ENCODE data around the gene SLC5A11.
"Not testable (repeated sequence)": the region's sequence is repeated elsewhere in the genome, so short reads cannot be mapped to it uniquely, and the experiment has no call there.

Gene SLC5A11

DNA sequence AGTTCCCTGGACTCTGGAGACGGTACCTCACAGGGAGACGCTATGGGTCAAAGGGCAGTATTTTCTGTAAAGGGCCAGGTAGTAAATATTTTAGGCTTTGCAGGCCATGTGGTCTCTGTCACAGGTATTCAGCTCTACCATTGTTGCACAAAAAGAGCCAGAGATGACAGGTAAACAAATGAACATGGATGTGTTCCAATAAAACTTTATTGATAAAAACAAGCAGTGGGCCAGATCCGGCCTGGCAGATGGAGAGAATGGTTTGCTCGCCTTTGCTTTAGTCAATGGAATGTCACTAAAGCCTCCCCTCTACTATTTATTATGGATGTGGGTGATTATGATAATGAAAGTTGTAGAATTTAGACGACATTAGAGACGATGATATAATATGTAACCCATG is 8.9 kb upstream of the SLC5A11 start:
- no peak for DNase-seq

DNA sequence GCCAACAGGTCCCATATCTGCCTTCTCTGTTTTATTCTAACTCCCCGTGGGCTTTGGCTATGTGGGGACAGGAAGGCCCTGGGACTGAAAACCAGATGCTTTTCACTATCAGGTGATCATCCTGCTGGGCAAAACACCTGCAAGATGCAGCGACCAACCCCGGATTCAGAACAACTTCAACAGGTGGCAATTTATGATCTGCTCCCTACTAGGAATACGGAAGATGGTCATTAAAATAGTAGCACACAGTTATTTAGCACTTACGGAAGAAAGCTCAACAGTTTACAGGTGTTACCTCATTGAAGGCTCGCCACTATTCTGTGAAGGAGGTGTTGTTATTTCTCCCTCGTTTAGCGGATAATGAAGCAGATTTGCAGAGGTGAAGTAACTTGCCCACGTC is 7.8 kb upstream of the SLC5A11 start:
- DNase-seq = no peak

DNA sequence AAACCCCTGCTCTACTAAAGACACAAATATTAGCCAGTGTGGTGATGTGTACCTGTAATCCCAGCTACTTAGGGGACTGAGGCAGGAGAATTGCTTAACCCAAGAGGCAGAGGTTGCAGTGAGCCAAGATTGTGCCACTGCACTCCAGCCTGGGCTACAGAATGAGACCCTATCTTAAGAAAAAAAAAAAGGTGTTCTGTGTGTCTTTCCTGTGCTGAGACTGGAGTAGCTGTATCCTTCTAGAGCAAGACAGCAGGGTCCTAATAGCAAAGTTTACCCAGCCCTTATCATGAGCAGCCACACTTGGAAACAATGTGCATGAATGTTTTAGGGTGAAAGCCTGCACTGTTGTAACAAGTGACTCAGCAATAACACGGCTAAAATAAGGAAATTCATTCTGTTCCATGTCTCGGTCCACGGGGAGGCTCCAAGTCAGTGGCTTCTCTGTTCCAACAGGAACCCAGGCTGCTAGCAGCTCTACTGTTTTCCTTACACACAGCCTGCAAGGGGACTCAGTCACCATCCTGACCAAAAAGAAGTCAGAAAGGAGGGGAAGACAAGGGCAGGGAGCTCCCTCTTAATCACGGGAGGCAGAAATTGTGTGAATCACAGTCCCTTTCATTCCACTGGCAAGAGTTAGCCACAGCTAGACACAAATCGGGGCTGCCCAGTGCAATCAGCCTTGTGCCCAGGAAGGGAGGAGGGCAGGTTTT is 7.1 kb upstream of the SLC5A11 start:
- peak; percentile 59 for DNase-seq

DNA sequence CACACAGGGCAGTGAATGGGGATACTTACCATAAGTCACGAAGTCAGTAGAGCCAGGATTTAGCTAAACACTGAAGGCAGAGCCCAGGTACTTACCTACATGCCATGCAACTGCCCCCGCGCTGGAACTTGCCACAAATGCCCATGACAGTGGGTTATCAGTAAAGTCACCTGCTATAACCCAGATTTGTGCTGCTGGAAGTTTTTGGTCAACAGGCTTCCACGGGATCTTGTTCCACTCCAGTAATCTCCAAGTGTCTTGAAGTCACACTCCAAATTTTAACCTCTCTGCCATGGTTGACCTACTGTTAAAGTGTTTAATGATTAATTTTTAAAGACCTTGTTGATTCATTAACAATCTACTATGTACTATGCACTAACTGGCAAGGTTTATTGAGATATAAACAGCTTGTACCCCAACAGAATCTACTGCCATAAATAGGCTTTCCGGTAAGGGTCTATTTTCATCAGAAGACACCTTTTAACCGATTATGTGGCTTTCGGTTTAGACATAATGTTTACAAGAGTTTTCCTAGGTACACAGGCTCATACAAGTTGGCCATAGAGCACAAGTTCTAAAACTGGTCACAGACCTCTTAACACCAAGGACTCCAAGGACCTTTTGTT is 6.3 kb upstream of the SLC5A11 start:
- no peak for DNase-seq

DNA sequence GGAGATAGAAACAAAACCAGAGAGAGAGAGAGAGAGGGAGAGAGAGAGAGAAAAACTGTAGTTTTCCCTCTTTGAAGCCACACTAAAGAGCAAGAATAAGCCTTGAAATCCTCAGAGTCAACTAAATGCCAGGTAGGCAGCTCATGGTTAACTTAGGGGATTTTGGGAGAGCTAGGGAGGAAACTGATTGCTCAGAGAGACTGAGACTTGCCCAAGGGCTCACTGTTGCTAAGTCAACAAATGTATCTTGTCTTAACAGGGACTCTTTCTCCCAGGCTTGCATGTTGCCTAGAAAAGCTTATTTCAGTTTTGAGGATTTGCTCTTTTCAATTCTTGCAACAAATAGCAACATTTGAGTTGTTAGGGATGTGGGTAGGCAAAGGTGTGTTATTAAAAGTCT is 4.5 kb upstream of the SLC5A11 start:
- DNase-seq = no peak

DNA sequence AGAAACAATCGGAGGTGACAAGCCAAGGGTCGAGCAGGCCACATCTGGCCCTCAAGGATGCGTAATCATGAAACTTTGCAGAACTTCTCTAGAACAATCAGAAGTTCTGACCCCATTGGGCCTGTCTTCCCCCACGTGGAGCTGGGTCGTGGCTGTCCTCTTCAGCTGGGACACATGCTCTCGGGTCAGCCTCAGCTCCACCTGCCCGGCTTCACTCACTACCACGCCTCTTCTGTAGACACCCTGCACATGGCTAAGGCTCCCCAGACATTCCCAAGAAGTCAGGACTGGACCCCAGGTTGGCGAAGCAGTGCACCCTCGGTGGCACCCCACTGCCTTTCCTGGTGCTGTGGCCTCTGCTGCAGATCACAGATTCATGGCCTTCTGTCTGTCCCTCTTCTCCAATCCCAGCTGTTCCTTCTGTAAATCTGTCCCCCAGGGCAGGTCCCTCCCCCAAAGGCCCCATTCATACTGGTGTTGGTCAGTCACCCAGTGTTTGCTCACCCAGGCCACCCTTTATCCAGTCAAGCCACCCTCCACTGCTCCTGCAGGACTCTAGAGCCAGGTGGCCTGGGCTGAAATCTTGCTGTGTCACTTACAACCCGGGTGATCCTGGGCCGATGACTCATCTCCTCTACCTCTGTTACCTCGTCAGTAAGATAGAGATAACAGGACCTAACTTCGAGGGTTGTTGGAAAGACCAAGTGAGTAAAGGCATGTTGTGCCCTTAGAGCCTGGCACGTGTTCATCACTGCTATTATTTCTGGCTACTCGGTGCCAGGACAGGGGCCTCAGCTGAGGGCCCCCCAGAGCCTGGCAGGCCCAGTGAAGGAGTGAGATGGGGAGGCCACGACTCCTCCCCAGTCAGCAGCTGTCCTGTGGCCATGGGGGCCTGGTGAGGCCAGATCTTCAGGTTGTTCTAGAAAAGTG is 1.4 kb upstream of the SLC5A11 start:
- DNase-seq = no peak

DNA sequence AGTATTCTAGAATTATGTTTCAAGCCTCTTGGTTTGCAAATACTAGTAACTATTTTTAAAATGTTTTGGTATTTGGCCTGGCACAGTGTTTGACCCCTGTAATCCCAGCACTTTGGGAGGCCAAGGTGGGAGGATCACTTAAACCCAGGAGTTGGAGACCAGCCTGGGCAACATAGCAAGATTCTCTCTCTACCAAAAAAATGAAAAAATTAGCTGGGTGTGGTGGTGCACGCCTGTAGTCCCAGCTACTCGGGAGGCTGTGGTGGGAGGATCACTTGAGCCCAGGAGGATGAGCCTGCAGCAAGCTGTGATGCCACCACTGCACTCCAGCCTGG is 765 bp upstream of the SLC5A11 start:
- DNase-seq = not testable (repeated sequence)

DNA sequence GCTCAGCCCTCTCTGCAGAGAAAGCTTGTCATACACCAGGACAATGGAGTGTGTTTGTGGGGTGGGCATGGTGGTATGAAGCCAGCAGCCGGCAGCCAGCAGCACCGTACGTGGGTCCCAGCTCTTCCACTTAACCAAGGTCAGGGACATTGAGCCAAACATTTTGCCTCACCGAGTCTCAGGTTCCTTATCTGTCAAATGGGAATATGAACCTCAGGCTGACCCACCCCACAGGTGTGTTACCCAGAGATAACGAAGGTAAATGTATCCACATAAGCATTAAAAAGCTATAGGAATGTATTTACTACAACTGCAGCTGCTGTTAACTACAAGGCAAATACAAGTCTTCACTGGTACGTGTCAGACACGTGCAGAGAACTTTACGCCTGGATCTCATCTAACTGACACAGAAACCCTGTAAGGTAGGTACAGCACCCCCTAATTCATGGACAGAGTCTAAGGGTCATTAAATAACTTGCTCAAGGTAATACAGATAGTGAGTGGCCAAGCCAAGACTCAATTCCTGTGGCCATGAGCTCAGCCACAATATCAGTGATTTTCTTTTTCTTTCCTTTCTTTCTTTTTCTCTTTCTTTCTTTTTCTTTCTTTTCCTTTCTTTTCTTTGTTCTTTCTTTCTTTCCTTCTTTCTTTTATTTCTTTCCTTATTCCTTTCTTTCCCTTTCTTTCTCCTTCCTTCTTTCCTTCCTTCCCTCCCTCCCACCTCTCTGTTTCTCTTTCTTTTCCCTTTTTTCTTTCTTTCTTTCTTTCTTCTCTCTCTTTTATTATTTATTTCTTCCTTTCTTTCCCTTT is 990 bp downstream of the SLC5A11 start:
- DNase-seq = no peak

DNA sequence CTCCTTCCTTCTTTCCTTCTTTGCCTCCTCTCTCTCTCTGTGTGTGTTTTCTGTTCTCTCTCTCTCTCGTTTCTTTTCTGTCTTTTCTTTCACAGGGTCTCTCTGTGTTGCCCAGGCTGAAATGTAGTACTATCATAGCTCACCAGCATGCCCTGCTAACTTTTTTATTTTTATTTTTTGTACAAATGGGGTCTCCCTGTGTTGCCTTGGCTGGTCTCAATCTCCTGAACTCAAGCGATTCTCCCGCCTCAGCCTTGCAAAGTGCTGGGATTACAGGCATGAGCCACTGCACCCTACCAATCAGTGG is 1.5 kb downstream of the SLC5A11 start:
- DNase-seq = no peak

DNA sequence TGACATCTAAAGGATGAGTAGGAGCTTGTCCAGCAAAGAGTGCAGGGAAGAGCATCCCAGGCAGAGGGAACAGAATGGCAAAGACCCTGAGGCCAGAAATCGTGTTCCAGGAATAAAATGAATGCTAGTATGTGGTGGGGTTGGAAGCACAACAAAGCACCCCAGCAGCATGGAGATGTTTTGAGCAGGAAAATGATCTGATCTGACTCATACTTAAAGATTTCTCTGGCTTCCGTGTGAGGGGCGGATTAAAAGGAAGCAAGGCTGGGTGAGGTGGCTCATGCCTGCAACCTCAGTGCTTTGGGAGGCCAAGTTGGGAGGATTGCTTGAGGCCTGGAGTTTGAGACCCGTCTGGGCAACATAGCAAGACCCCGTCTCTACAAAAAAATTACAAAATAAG is 2.3 kb downstream of the SLC5A11 start:
- peak; percentile 77 for DNase-seq

DNA sequence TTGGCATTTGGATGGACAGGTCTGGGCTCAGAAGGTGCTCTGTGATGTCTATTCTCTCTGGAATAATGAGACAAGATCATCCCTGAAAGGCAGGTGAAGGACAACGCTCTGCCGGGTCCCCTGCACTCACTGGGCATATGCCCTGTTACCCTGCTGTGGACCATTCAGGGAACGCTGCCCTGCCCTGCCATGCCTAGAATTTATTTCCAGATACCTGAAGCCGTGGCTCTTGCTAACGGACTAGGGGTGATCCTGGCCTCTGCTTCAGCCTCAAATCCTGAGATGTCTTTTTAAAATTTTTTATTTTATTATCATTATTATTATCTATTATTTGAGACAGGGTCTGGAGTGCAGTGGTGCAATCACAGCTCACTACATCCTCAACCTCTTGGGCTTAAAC is 3.9 kb downstream of the SLC5A11 start:
- no peak for DNase-seq

DNA sequence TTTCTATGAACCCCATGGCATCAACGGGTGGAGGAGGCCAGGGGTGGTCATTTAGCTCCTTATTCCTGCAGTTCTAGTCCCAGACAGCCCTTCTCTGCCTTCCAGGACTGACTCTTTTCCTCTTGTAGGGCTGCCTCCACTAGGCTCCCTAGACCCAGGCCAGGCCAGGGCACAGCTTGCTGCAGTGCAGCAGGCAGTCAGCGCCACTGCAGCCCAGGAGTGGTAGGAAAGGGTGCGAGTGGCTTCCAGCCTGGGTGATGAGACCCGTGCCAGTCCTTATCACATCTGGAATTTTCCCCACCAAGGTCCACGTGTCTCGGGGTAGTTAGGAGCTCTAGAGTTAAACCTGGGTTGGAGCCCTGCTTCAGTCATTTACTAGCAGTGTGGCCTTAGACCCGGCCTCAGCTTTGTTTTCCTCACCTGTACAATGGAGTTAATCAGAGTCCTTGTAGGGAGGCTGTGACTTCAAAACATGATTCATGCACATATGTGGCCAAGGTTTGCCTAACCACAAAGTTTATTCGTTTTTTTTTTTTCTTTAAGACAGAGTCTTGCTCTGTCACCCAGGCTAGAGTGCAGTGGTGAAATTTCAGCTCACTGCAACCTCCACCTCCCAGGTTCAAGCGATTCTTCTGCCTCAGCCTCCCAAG is 4.7 kb downstream of the SLC5A11 start:
- DNase-seq = peak; percentile 54

DNA sequence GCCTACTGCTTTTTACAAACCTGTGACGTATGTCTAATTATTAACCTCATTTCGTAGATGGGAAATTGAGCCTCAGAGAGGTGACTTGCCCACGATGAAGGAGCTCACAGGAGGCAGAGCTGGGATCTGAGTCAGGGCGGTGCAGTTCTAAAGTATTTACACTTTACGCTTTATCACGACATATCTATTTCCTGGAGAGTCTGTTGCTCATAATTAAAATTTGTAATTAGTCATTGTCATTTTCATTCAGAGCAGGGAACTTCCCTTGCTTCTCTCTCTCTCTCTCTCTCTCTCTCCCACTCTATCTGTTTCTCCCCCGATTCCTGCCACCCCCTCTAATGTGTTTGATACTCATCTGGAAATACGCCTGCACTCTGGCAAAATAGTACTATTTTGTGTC is 5.9 kb downstream of the SLC5A11 start:
- peak; percentile 66 for DNase-seq

DNA sequence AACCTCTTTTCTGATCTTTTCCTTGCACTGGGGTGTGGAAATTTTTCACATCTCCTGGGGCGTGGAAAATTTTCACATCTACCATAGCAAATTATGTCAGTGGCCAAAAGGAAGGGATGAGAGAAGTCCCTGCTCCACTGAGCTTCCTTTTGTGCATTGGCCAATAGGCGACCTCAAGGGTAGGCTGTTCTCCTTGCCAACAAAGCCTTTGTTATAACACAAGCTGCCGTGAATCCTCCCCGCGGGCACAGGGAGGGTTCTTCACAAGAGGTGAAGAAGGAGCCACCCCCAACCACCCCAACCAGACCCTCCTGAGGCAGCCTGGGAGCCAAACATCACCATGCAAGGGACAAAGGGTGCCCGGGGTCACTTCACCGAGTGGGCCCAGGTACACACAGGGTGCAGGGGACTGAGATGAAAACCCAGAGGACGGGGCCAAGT is 6.5 kb downstream of the SLC5A11 start:
- peak; percentile 18 for DNase-seq

DNA sequence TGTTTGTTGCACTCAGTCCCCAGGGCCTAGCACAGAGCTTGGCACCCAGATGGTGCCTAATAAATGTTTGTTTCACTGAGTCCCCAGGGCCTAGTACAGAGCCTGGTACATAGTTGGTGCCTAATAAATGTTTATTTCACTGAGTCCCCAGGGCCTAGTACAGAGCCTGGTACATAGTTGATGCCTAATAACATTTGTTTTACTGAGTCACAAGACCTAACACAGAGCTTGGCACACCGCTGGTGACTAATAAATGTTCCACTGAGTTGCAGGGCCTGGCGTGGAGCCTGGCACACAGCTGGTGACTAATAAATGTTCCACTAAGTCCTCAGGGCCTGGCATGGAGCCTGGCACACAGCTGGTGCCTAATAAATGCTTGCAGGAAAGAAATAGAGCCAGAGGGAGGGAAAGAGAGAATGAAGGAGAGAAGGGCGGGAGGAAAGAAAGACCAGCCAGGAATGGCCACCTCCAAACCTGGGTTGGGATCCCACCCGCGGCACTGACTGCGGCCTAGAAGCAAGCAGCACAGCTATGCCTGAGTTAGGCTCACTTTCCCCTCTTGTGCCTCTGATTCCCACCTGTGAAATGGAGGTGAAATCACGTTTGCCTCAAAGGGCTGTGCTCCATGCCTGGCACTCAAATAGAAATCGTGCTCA is 7.5 kb downstream of the SLC5A11 start:
- DNase-seq = no peak

DNA sequence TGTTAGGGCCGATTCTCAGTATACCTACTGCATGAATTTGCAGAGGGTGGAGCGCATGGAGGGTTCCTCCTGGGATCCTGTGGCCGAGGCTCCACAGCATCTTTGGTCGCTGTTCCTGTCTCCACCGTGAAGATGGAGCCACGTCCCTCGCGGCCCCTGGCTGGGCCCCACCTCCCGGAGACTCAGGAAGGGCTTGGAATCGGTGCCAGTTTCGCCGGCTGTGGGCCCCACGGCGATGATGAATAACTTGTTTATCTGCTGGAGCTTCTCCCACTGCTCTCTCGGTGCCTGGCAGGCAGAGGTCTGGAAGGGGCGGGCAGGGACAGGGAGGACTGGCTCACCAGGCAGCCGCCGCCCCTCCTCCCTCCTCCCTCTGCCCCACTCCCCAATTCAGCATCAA is 8.1 kb downstream of the SLC5A11 start:
- peak; percentile 80 for DNase-seq

DNA sequence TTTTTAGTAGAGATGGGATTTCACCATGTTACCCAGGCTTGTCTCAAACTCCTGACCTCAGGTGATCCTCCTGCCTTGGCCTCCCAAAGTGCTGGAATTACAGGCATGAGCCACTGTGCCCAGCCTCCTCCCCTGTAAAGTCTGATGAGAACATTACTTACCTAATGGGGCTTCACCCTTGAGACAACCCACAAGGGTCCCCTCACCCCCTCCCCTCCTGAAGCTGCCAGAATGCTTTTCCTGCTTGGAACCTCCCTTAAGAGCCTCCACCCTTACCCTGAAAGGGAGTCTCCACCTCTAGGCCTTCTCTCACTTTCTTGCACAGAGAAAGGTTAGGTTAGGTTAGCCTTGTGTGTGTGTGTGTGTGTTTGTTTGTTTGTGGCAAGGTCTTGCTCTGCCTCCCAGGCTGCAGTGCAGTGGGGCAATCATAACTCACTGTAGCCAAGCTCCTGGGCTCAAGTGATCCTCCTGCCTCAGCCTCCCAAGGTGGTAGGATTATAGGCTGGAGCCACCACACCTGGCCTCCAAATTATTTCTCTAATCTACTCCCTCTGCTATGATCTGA is 8.9 kb downstream of the SLC5A11 start:
- DNase-seq = no peak

DNA sequence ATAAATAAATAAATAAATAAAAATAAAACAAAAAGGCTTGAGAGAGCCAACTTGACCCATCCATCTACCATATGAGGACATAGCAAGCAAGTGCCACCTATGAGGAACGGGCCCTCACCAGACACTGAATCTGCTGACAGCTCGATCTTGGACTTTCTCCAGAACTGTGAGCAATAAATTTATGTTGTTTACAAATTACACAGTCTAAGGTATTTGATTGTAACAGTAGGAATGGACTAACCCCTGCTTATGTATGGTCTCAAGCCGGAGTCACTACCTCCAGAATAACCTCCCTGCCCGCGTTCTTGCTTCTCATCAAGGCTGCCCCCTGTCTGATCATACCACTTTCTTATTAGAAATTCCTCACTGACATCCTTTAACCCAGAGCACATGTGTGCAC is 9.9 kb downstream of the SLC5A11 start:
- no peak for DNase-seq

DNA sequence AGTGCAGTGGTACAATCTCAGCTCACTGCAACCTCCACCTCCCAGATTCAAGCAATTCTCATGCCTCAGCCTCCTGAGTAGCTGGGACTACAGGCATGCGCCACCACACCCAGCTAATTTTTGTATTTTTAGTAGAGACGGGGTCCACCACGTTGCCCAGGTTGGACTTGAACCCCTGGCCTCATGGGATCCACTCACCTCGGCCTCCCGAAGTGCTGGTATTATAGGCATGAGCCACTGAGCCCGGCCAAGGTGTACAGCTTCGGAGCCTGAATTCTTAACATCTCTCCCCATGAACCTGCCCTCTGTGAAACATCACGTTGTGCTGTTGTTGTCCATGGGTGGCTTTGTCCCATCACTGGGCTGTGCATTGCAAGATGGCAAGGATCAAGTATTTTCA is 11.1 kb downstream of the SLC5A11 start:
- not testable (repeated sequence) for DNase-seq

DNA sequence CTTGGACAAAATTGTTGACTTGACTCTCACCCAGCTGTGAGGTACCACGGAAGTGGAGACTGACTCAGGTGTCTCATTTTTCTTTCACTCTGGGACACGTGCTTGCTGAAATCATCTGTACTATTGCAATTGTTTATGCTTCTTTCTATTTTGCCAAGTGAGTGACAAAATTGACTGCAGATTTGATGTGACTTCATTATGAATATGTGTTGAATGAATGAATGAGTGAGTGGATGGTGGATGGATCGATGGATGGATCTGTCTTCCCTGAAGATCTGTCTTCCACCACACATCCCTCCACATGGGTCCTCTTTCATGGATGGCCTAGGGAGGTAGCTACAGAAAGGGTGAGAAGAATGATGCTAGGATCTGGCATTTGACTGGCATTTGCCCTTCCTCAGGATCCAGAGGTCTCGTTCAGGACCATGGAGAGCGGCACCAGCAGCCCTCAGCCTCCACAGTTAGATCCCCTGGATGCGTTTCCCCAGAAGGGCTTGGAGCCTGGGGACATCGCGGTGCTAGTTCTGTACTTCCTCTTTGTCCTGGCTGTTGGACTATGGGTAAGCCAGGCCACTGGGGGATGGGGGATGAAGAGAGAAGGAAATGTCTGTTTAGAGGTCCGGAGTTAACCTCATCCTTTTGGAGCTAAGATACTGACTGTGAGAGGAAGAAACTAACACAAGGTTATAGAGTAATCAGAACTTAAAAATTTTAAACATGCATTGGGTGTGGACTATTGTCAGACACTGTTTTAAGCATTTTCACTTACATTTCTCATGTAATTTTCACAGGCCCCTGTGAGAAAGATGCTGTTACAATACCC is 12.7 kb downstream of the SLC5A11 start:
- peak; percentile 56 for DNase-seq

DNA sequence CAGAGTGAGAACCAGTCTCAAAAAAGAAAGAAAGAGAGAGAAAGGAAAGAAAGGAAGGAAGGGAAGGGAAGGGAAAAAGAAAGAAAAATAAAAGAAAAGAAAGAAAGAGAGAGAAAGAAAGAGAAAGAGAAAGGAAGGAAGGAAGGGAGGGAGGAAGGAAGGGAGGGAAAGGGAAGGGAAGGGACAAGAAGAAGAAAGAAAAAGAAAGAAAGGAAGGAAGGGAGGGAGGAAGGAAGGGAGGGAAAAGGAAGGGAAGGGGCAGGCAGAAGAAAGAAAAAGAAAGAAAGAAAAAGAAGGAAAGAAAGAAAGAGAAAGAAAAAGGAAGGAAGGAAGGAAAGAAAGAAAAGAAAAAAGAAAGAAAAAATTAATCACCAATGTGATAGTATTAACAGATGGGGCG is 15.7 kb downstream of the SLC5A11 start:
- DNase-seq = no peak

Measured in EL (cell line).